ENCODE results near the gene PLXNB3. TPM values are rescaled to one million over a fixed set of nuclear protein-coding genes. Genes with fewer than 3 reads are reported as not detected.

Gene PLXNB3
- total RNA-seq, 1 donor from 2014 or later, result 34.8 TPM

- H3K9me3 Mint-ChIP-seq (ENCODE audit: low read depth), result peaks cover 7% of the 10 kb centered on the region
Measured at GRCh38 chrX:153804100-153804595, 40.1 kb downstream of the PLXNB3 start.

GRCh38 chrX:153804621-153805020, 40.6 kb downstream of the PLXNB3 start:
- H3K9me3 Mint-ChIP-seq (ENCODE audit: low read depth), result peaks cover 7% of the 10 kb centered on the region

More at GRCh38 chrX:153804100-153804595, 40.1 kb downstream of the PLXNB3 start:
- Mint-ChIP-seq H3K36me3 (ENCODE audit: low read depth) (peaks cover 2% of the 10 kb centered on the region), H3K4me3 (ENCODE audit: unreplicated experiment) (no peak overlapping the region), H3K4me1 (ENCODE audit: low read depth) (no peaks in the 10 kb centered on the region), H3K27ac (ENCODE audit: unreplicated experiment) (no peak overlapping the region), H3K27me3 (ENCODE audit: low read depth) (no peaks in the 10 kb centered on the region)
- no peak for DNase-seq (ENCODE audit: low spot score)
- TF ChIP-seq, protein P1, sequence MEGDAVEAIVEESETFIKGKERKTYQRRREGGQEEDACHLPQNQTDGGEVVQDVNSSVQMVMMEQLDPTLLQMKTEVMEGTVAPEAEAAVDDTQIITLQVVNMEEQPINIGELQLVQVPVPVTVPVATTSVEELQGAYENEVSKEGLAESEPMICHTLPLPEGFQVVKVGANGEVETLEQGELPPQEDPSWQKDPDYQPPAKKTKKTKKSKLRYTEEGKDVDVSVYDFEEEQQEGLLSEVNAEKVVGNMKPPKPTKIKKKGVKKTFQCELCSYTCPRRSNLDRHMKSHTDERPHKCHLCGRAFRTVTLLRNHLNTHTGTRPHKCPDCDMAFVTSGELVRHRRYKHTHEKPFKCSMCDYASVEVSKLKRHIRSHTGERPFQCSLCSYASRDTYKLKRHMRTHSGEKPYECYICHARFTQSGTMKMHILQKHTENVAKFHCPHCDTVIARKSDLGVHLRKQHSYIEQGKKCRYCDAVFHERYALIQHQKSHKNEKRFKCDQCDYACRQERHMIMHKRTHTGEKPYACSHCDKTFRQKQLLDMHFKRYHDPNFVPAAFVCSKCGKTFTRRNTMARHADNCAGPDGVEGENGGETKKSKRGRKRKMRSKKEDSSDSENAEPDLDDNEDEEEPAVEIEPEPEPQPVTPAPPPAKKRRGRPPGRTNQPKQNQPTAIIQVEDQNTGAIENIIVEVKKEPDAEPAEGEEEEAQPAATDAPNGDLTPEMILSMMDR (IDR thresholded peaks at IDR 0.05), result no peak

GRCh38 chrX:153805436-153805835, 41.4 kb downstream of the PLXNB3 start:
- TF ChIP-seq, protein P1 (IDR thresholded peaks at IDR 0.05), result no peak
- H3K27ac Mint-ChIP-seq (ENCODE audit: unreplicated experiment), result no peak overlapping the region
- H3K4me3 Mint-ChIP-seq (ENCODE audit: unreplicated experiment), result no peak overlapping the region
- no peaks in the 10 kb centered on the region for H3K4me1 Mint-ChIP-seq (ENCODE audit: low read depth)
- H3K36me3 Mint-ChIP-seq (ENCODE audit: low read depth), result peaks cover 2% of the 10 kb centered on the region
- no peaks in the 10 kb centered on the region for H3K27me3 Mint-ChIP-seq (ENCODE audit: low read depth)
- DNase-seq (ENCODE audit: low spot score), result no peak
- peaks cover 7% of the 10 kb centered on the region for H3K9me3 Mint-ChIP-seq (ENCODE audit: low read depth)

More at GRCh38 chrX:153804621-153805020, 40.6 kb downstream of the PLXNB3 start:
- Mint-ChIP-seq H3K27me3 (ENCODE audit: low read depth) (no peaks in the 10 kb centered on the region), H3K4me3 (ENCODE audit: unreplicated experiment) (no peak overlapping the region), H3K4me1 (ENCODE audit: low read depth) (no peaks in the 10 kb centered on the region), H3K27ac (ENCODE audit: unreplicated experiment) (no peak overlapping the region), H3K36me3 (ENCODE audit: low read depth) (peaks cover 2% of the 10 kb centered on the region)
- no peak for DNase-seq (ENCODE audit: low spot score)
- TF ChIP-seq, protein P1 (IDR thresholded peaks at IDR 0.05), result no peak

DNA sequence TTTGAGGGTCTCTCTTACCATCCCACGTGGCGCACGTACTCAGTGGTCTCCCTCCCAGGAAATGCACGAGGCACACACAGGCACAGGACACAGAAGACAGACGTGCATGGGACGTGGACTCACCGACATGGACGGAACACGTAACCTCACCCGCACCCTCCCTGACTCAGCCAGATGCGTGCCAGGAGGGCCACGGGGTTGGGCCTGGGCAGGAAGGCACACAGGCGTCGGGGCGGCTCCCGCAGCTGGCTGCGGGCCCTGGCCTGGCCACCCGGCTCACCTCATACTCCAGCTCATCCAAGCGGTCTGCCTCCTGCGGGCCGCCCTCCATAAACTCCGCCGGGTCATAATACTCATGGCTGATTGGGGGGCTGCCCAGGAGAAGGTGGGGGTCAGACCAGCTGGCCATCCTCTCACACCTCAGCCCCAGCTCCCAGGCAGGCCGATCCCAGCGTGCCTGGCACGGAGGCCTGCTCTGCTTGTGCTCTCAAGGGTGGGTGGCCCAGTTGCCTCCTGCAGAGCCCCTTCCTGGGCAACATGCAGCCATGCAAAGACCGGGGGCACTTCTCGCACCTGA, 43.0 kb downstream of the PLXNB3 start:
- H3K4me1 Mint-ChIP-seq (ENCODE audit: low read depth), result no peaks in the 10 kb centered on the region
- H3K27ac Mint-ChIP-seq (ENCODE audit: unreplicated experiment), result no peak overlapping the region
- H3K27me3 Mint-ChIP-seq (ENCODE audit: low read depth), result no peaks in the 10 kb centered on the region
- no peak overlapping the region for H3K4me3 Mint-ChIP-seq (ENCODE audit: unreplicated experiment)
- TF ChIP-seq, protein P1 (IDR thresholded peaks at IDR 0.05), result no peak
- no peak for DNase-seq (ENCODE audit: low spot score)
- peaks cover 2% of the 10 kb centered on the region for H3K36me3 Mint-ChIP-seq (ENCODE audit: low read depth)
- H3K9me3 Mint-ChIP-seq (ENCODE audit: low read depth), result peaks cover 11% of the 10 kb centered on the region

DNA sequence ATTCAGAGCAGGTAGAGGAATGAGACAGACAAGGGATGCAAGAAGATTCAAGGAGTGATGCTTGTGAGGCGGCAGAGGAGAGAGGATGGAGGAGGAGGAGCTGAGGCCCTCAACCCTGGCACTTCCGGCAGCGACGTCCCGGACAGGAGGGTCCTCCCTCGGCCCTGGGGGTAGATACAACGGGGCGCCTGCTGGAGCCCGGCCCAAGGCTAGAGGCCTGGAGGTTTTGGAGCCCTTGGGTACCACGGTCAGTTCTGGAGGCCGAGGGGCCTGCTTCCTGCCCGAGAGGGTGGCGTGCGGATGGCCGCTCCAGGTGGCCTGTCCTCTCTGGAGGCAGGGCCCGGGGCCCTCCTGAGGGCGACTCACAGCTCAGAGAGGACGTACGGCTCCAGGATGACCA, 43.9 kb downstream of the PLXNB3 start:
- DNase-seq (ENCODE audit: low spot score), result no peak
- Mint-ChIP-seq H3K27me3 (ENCODE audit: low read depth) (no peaks in the 10 kb centered on the region), H3K36me3 (ENCODE audit: low read depth) (peaks cover 2% of the 10 kb centered on the region), H3K27ac (ENCODE audit: unreplicated experiment) (no peak overlapping the region), H3K9me3 (ENCODE audit: low read depth) (peaks cover 11% of the 10 kb centered on the region), H3K4me1 (ENCODE audit: low read depth) (no peaks in the 10 kb centered on the region), H3K4me3 (ENCODE audit: unreplicated experiment) (no peak overlapping the region)
- TF ChIP-seq, protein P1 (IDR thresholded peaks at IDR 0.05), result no peak
